Transverse colon (tissue), 4 donors: Measurements from ENCODE around the gene PPFIA4. TPM values are rescaled to one million over a fixed set of nuclear protein-coding genes. Genes with fewer than 3 reads are reported as not detected.

Experiments
- DNase-seq: peaks from one replicate; pipeline ENCODE4 v3.0.0-alpha.2; 2019
- H3K27ac ChIP-seq, 4 donors: fragments of 200-600 bp; sonication (generic); 2 replicates each; pipeline ENCODE4 v1.5.1; 2016 to 2018; ENCODE audit warnings: inconsistent platforms in 4 of 4
- H3K27me3 ChIP-seq: fragments of 200-600 bp; sonication (generic); 2 replicates; pipeline ENCODE4 v1.5.1; 2017; ENCODE audit warnings: inconsistent platforms
- H3K36me3 ChIP-seq, 4 donors: fragments of 200-600 bp; sonication (generic); 2 replicates each; pipeline ENCODE4 v1.5.1; 2017 to 2019; ENCODE audit warnings: inconsistent platforms in 4 of 4
- H3K4me1 ChIP-seq, 4 donors: fragments of 200-600 bp; sonication (generic); 2 replicates each; pipeline ENCODE4 v1.5.1; 2017 to 2020; ENCODE audit warnings: inconsistent platforms in 4 of 4
- H3K4me3 ChIP-seq, 4 donors: fragments of 200-600 bp; sonication (generic); 1 replicate in 1 of 4; 2 replicates in 3 of 4; pipeline versions ENCODE4 v1.5.1 to v1.6.1; 2017 to 2019; ENCODE audit warnings: inconsistent platforms in 4 of 4
- H3K9me3 ChIP-seq, 2 donors: fragments of 200-600 bp; sonication (generic); 2 replicates each; pipeline ENCODE4 v1.5.1; 2017 to 2019; ENCODE audit warnings: inconsistent platforms in 2 of 2
- EP300 ChIP-seq: sonication (generic); formaldehyde crosslinking; IDR thresholded peaks from one replicate; pipeline ENCODE4 v1.6.1; 2017; ENCODE audit warnings: antibody characterized with exemption, low read depth
- POLR2A ChIP-seq: fragments of 450-650 bp; IDR thresholded peaks from one replicate; pipeline ENCODE4 v1.6.1; 2016; ENCODE audit warnings: antibody characterized with exemption, mild to moderate bottlenecking, moderate library complexity
- POLR2AphosphoS5 ChIP-seq, 3 donors: sonication (generic); formaldehyde crosslinking; IDR thresholded peaks; one replicate each; pipeline ENCODE4 v1.6.1; 2016; ENCODE audit warnings: antibody characterized with exemption in 3 of 3
- WGBS, 2 donors: methylation state at CpG; one replicate each; pipeline ENCODE4 v1.1.5; 2018; ENCODE audit warnings: low coverage in 1 of 2; 5-methylcytosine and 5-hydroxymethylcytosine counted together
- in situ Hi-C, 4 donors: fragments of 200-750 bp; cut with MboI; loops; one replicate each; pipeline versions ENCODE4 v1.15.0 to v1.15.1; 2017; ENCODE audit warnings: low sequenced_read_pairs in 3 of 4, low pct_ligation_motif_present in 1 of 4, low pct_unique_long_range_greater_than_20kb in 1 of 4
- intact Hi-C: fragments of 100-400 bp; cut with DNase I; formaldehyde crosslinking; loops from one replicate; pipeline ENCODE4 v1.15.1; 2023; ENCODE audit warnings: low total_unique reads
- total RNA-seq, 4 donors: library from RNA; depleted of rRNA; stranded (reverse); fragments of >200 nt; gene quantifications; one replicate each; pipeline ENCODE4 v1.1.0, GENCODE V29; 2016
- TF ChIP-seq, protein P1 (sequence below), 5 experiments: fragments of 200-600 bp in 3 of 5; fragments of 450-650 bp in 2 of 5; sonication (generic) in 3 of 5; IDR thresholded peaks; 1 replicate in 2 of 5; 2 replicates in 3 of 5; pipeline ENCODE4 v1.5.1; 2016 to 2017; ENCODE audit warnings: antibody characterized with exemption in 5 of 5, inconsistent platforms in 3 of 5, mild to moderate bottlenecking in 2 of 5, moderate library complexity in 1 of 5

Gene PPFIA4
- total RNA-seq, 4 donors from 2014 or later = 0.41 to 1.1 (median 0.48) TPM; not detected in 1

- no peaks in the 10 kb centered on the region for H3K4me1 ChIP-seq
These were observed 56.5 kb downstream of the PPFIA4 start for GRCh38 chr1:203082571-203083462.

GRCh38 chr1:203083463-203083921, 57.2 kb downstream of the PPFIA4 start:
- no peaks in the 10 kb centered on the region for H3K4me1 ChIP-seq
- H3K4me3 ChIP-seq = no peak overlapping the region
- 79 to 85% methylated on average over 6 to 11 of the region's 11 CpGs for WGBS, 2 donors
- no peaks in the 10 kb centered on the region for H3K36me3 ChIP-seq
- DNase-seq = no peak
- no peaks in the 10 kb centered on the region for H3K9me3 ChIP-seq
- in situ Hi-C loops = no loop called here
- peaks cover 7% of the 10 kb centered on the region for H3K27me3 ChIP-seq
- intact Hi-C loops = no loop called here
- no peak for TF ChIP-seq POLR2AphosphoS5 (IDR thresholded peaks at IDR 0.05)
- TF ChIP-seq POLR2A = no peak
- TF ChIP-seq EP300 = no peak
- TF ChIP-seq, protein P1, sequence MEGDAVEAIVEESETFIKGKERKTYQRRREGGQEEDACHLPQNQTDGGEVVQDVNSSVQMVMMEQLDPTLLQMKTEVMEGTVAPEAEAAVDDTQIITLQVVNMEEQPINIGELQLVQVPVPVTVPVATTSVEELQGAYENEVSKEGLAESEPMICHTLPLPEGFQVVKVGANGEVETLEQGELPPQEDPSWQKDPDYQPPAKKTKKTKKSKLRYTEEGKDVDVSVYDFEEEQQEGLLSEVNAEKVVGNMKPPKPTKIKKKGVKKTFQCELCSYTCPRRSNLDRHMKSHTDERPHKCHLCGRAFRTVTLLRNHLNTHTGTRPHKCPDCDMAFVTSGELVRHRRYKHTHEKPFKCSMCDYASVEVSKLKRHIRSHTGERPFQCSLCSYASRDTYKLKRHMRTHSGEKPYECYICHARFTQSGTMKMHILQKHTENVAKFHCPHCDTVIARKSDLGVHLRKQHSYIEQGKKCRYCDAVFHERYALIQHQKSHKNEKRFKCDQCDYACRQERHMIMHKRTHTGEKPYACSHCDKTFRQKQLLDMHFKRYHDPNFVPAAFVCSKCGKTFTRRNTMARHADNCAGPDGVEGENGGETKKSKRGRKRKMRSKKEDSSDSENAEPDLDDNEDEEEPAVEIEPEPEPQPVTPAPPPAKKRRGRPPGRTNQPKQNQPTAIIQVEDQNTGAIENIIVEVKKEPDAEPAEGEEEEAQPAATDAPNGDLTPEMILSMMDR (IDR thresholded peaks at IDR 0.05) = no peak
- H3K27ac ChIP-seq = no peak overlapping the region

More at GRCh38 chr1:203082571-203083462, 56.5 kb downstream of the PPFIA4 start:
- Histone ChIP-seq H3K27me3 (peaks cover 7% of the 10 kb centered on the region), H3K27ac (no peak overlapping the region), H3K36me3 (no peaks in the 10 kb centered on the region), H3K9me3 (no peaks in the 10 kb centered on the region), H3K4me3 (no peak overlapping the region)
- no peak for DNase-seq
- intact Hi-C loops = no loop called here
- TF ChIP-seq, protein P1 (IDR thresholded peaks at IDR 0.05) = no peak
- TF ChIP-seq POLR2AphosphoS5 (IDR thresholded peaks at IDR 0.05) (no peak), EP300 (no peak), POLR2A (no peak)
- WGBS, 2 donors = 25 to 63% methylated on average over 5 to 11 of the region's 11 CpGs
- in situ Hi-C loops = no loop called here

- H3K9me3 ChIP-seq = no peaks in the 10 kb centered on the region
- peaks cover 7% of the 10 kb centered on the region for H3K27me3 ChIP-seq
- H3K27ac ChIP-seq = no peak overlapping the region
- no peaks in the 10 kb centered on the region for H3K36me3 ChIP-seq
- intact Hi-C loops = no loop called here
- WGBS, 2 donors = 75 to 100% methylated on average over 1 to 9 of the region's 14 CpGs
- no peak for DNase-seq
- in situ Hi-C loops = no loop called here
- no peak overlapping the region for H3K4me3 ChIP-seq
- TF ChIP-seq, protein P1 (IDR thresholded peaks at IDR 0.05) = peak in 3 of 5 experiments; percentile 9 to 25 (median 20)
- TF ChIP-seq POLR2A = no peak
- H3K4me1 ChIP-seq = no peaks in the 10 kb centered on the region
These were observed 58.6 kb downstream of the PPFIA4 start for GRCh38 chr1:203084588-203085527.
